GM12878 (cell line): ENCODE results near the gene PRCD. TPM values are rescaled to one million over a fixed set of nuclear protein-coding genes. Genes with fewer than 3 reads are reported as not detected.

Experiments
- ATAC-seq: fragments of 200-7000 bp; cut with Tn5 transposase; 3 replicates; pipeline ENCODE4 v1.9.1; 2020; ENCODE audit warnings: mild to moderate bottlenecking, moderate library complexity
- BruUV-seq: library from RNA; stranded (reverse); fragments of 400-500 nt; replicated peaks from 2 replicates; lab custom pipeline; 2021; lab: Mats Ljungman, UMichigan
- CTCF ChIA-PET: fragments of 300-600 bp; sonication (Branson Sonifier 250); formaldehyde crosslinking; extraction: SDS; loops from one replicate; lab custom pipeline; 2021; ENCODE audit warnings: inconsistent platforms; lab: Yijun Ruan, JAX
- POLR2A ChIA-PET: fragments of 350-600 bp; formaldehyde crosslinking; extraction: SDS; loops from one replicate; lab custom pipeline; 2021; ENCODE audit warnings: inconsistent platforms; lab: Charles Lee
- RAD21 ChIA-PET: fragments of 300-600 bp; sonication (Branson Sonifier 250); formaldehyde crosslinking; loops from one replicate; lab custom pipeline; 2023; ENCODE audit warnings: antibody characterized with exemption; ENCODE audit not compliant: unreplicated experiment; lab: Charles Lee
- SMC1A ChIA-PET: fragments of 300-600 bp; sonication (Branson Sonifier 250); formaldehyde crosslinking; loops from one replicate; lab custom pipeline; 2023; ENCODE audit not compliant: unreplicated experiment, uncharacterized antibody; lab: Charles Lee
- DNase-seq: peaks from one replicate; pipeline ENCODE4 v3.0.0-alpha.2; 2011; ENCODE audit warnings: low read depth, low spot score
- FAIRE-seq: peaks from 3 replicates; lab custom pipeline; 2011; peaks lifted over from hg19 to GRCh38; lab: Jason Lieb, UNC
- H2AFZ ChIP-seq: 2 replicates; pipeline ENCODE4 v1.6.0; 2011; ENCODE audit warnings: low read depth, low read length, control low read depth; ENCODE audit not compliant: control insufficient read depth
- H3K27ac ChIP-seq: 2 replicates; pipeline ENCODE4 v1.5.1; 2011; ENCODE audit warnings: control low read depth; ENCODE audit not compliant: control insufficient read depth, insufficient read depth
- H3K27me3 ChIP-seq, 2 experiments: replicated peaks in 1 of 2; 2 replicates each; pipeline versions ENCODE4 v1.6.0 to v1.6.1; 2011; ENCODE audit warnings: low read length in 1 of 2; ENCODE audit not compliant: control insufficient read depth in 2 of 2, insufficient read depth in 2 of 2
- H3K36me3 ChIP-seq, 2 experiments: 2 replicates each; pipeline ENCODE4 v1.5.1; 2011; ENCODE audit warnings: low read length in 1 of 2; ENCODE audit not compliant: control insufficient read depth in 2 of 2, insufficient read depth in 2 of 2
- H3K4me1 ChIP-seq: 2 replicates; pipeline ENCODE4 v1.6.1; 2011; ENCODE audit warnings: mild to moderate bottlenecking, low read length, moderate library complexity, mixed read lengths; ENCODE audit not compliant: control insufficient read depth, insufficient read depth
- H3K4me2 ChIP-seq: 2 replicates; pipeline ENCODE4 v1.6.0; 2011; ENCODE audit warnings: control low read depth; ENCODE audit not compliant: control insufficient read depth, insufficient read depth
- H3K4me3 ChIP-seq: fragments of 200-600 bp; sonication (generic); 2 replicates; pipeline ENCODE4 v1.5.1; 2016
- H3K79me2 ChIP-seq: 2 replicates; pipeline ENCODE4 v1.6.0; 2011; ENCODE audit warnings: low read length; ENCODE audit not compliant: control insufficient read depth, insufficient read depth
- H3K9ac ChIP-seq: 2 replicates; pipeline ENCODE4 v1.8.0; 2011; ENCODE audit warnings: low read length, control low read depth, mixed read lengths; ENCODE audit not compliant: control insufficient read depth, insufficient read depth
- H3K9me3 ChIP-seq: replicated peaks from 3 replicates; pipeline ENCODE4 v1.5.1; 2011; ENCODE audit warnings: mild to moderate bottlenecking, low read length; ENCODE audit not compliant: control insufficient read depth, insufficient read depth
- H4K20me1 ChIP-seq: 2 replicates; pipeline ENCODE4 v1.6.0; 2011; ENCODE audit not compliant: control insufficient read depth, insufficient read depth
- NBN ChIP-seq: fragments of 450-650 bp; IDR thresholded peaks from 2 replicates; pipeline ENCODE4 v1.6.1; 2016
- NFIC ChIP-seq: IDR thresholded peaks from 2 replicates; pipeline ENCODE4 v1.6.1; 2012; ENCODE audit warnings: low read depth, mild to moderate bottlenecking, inconsistent platforms, low read length, moderate library complexity
- POLR2AphosphoS2 ChIP-seq: IDR thresholded peaks from 2 replicates; pipeline ENCODE4 v1.6.1; 2011; ENCODE audit warnings: low read depth, mild to moderate bottlenecking, low read length, improper control_type of control experiment, moderate library complexity
- RUNX3 ChIP-seq: IDR thresholded peaks from 2 replicates; pipeline ENCODE4 v1.6.1; 2012; ENCODE audit warnings: low read length, inconsistent platforms
- SREBF2 ChIP-seq: IDR thresholded peaks from 2 replicates; pipeline ENCODE4 v1.6.1; 2012; ENCODE audit warnings: mild to moderate bottlenecking, low read length
- SRF ChIP-seq, 2 experiments: IDR thresholded peaks; 2 replicates each; pipeline ENCODE4 v1.6.1; 2011; ENCODE audit warnings: low read depth in 2 of 2, low read length in 2 of 2, mild to moderate bottlenecking in 1 of 2, moderate library complexity in 1 of 2
- WGBS: methylation state at CpG from one replicate; pipeline ENCODE4 v1.1.6; 2016; ENCODE audit warnings: low lambda C conversion rate; ENCODE audit not compliant: insufficient replicate concordance, insufficient coverage; ENCODE audit errors: missing lambda C conversion rate; 5-methylcytosine and 5-hydroxymethylcytosine counted together
- in situ Hi-C: fragments of 300-500 bp; cut with MboI; formaldehyde crosslinking; loops from 9 replicates; pipeline ENCODE4 v1.14.3; 2018; ENCODE audit warnings: mixed read lengths
- intact Hi-C: fragments of 100-400 bp; cut with micrococcal nuclease; formaldehyde crosslinking; loops from one replicate; pipeline ENCODE4 v1.14.2; 2022; ENCODE audit not compliant: unreplicated experiment
- polyA plus RNA-seq, 11 experiments: library from polyadenylated mRNA; depleted of rRNA in 4 of 11; unstranded in 6 of 11; stranded (reverse) in 5 of 11; fragments of >200 nt; fragmentation: Nextera tagmentation in 4 of 11; fragmentation: Illumina TruSeq in 1 of 11; extraction: Ambion mirVana in 4 of 11; extraction: Trizol in 1 of 11; gene quantifications; 1 replicate in 1 of 11; 2 replicates in 10 of 11; pipeline versions ENCODE4 v1.2.1 to v1.2.3, GENCODE V29; 2011 to 2016; ENCODE audit warnings: inconsistent platforms in 2 of 11, missing spikeins in 2 of 11, low read depth in 1 of 11
- total RNA-seq, 4 experiments: library from RNA; depleted of rRNA in 3 of 4; stranded (reverse); fragments of >200 nt in 3 of 4; fragmentation: Illumina TruSeq in 1 of 4; extraction: Trizol in 1 of 4; gene quantifications; 2 replicates each; pipeline versions ENCODE4 v1.2.1 to v1.2.3, GENCODE V29; 2013 to 2021
- TF ChIP-seq, protein P1 (sequence below): IDR thresholded peaks from 2 replicates; pipeline ENCODE4 v1.6.1; 2011; ENCODE audit warnings: borderline replicate concordance, low read depth, mild to moderate bottlenecking, moderate library complexity, mixed read lengths, low read length; ENCODE audit not compliant: insufficient read depth; ENCODE audit errors: extremely low read length
- TF ChIP-seq, protein P2 (sequence below): fragments of 450-650 bp; IDR thresholded peaks from 2 replicates; pipeline ENCODE4 v1.6.1; 2017; ENCODE audit warnings: mild to moderate bottlenecking
- TF ChIP-seq, protein P3 (sequence below): fragments of 450-650 bp; IDR thresholded peaks from 2 replicates; pipeline ENCODE4 v1.6.1; 2016; ENCODE audit warnings: mild to moderate bottlenecking

Gene PRCD
- total and polyA plus RNA-seq, 10 of the 15 experiments (the other 5 are each of a cell fraction or from before 2014, with no cell fraction given), result 0.18 to 0.95 (median 0.34) TPM; not detected in 4

DNA sequence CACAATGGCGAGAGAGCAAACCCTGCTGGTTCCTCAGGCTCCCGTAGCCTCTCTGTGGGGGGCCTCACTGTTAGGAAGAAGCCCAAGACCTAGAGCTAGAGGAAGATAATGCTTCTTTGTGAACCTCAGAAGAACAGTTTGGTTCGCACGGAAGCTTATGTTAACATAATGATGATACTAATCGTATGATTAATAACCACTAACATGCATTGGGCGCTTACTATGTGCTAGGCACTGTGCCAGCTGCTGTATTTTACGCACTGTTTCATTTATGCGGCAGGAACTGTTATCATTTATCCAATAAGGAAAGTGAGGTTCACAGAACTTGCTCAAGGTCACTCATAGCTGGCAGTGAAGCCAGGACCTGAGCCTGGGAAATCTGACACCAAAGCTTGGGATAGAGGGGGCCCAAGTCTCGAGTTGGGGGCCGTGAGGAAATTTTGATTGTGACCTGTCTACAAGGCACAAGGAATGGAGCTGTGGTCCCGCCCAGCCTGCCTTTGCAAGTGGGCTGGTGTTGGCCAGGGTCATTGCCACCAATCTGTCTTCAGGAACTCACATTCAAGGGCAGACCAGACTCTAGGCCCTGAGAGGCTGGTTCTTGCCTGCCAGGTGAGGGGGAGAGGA lies 6.8 kb downstream of the PRCD start:
- ChIA-PET POLR2A (no interaction called here), RAD21 (interaction anchor here (1.8 to 2.5 kb wide), 2 partner anchors 18 to 23 kb away, joined by 5 to 9 read pairs; no protein-coding TSS in a partner anchor)
- Histone ChIP-seq H2AFZ (no peak overlapping the region), H3K27ac (no peak overlapping the region), H3K36me3 (no peaks in the 10 kb centered on the region; a peak in 1 of 4 replicates), H3K9me3 (no peaks in the 10 kb centered on the region)
- in situ Hi-C loops, result no loop called here
- TF ChIP-seq NBN, result no peak
- TF ChIP-seq, all 136 proteins: peak for 0
- Histone ChIP-seq H3K9ac (no peak overlapping the region), H3K79me2 (no peaks in the 10 kb centered on the region), H3K4me3 (no peak overlapping the region), H3K4me1 (no peaks in the 10 kb centered on the region; the same call in 1 of the 2 replicates), H3K27me3 (peaks cover 0 to 3% of the 10 kb centered on the region in 2 experiments; a peak in 3 of 4 replicates), H4K20me1 (no peaks in the 10 kb centered on the region), H3K4me2 (no peak overlapping the region)
- no peak for ATAC-seq
- WGBS, result 58% methylated on average over 11 of the region's 11 CpGs
- no peak for DNase-seq
- no peak for FAIRE-seq
- CTCF ChIA-PET, result interaction anchor here (0.5 to 4.7 kb wide), 16 partner anchors 11 to 383 kb away, joined by 3 to 36 read pairs (median 4); partner anchors contain the start of gene AANAT
- no TSS peak for BruUV-seq
- SMC1A ChIA-PET, result interaction anchor here (1.1 to 3.7 kb wide), 7 partner anchors 12 to 77 kb away, joined by 3 to 18 read pairs (median 8); no protein-coding TSS in a partner anchor
- intact Hi-C loops, result loop anchor here (1.0 to 2.0 kb wide), 2 partner anchors 23 to 82 kb away; no protein-coding TSS in a partner anchor

DNA sequence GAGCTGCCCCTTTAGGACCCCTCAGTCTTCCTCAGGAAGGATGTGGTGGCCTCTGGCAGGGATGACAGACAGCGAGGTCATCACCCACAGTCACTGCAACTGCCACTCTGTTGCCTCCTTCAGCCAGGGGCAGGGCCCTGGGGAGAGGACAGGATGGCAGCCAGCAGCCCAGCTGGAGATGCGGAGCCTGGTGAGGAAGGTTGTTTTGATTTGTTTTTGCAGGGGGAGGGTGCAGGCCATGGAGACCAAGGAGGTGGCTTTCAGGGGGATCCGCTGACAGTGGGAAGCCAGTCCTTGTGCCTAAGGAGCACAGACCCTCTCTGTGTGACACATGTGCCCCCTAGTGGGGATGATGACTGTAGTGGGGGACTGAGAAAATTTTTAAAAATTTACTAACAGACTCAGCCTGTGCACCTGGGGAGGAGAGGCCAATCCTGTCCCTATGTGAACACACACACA lies 7.4 kb downstream of the PRCD start:
- POLR2A ChIA-PET, result no interaction called here
- H3K27ac ChIP-seq, result no peak overlapping the region
- FAIRE-seq (no peak), ATAC-seq (peak; percentile 93), DNase-seq (no peak)
- no peak overlapping the region for H3K9ac ChIP-seq
- no peaks in the 10 kb centered on the region; the same call in 1 of the 2 replicates for H3K4me1 ChIP-seq
- RAD21 ChIA-PET, result interaction anchor here (1.8 to 2.5 kb wide), 2 partner anchors 19 to 24 kb away, joined by 5 to 9 read pairs; no protein-coding TSS in a partner anchor
- intact Hi-C loops (loop anchor here (1.0 to 2.0 kb wide), 2 partner anchors 24 to 82 kb away; no protein-coding TSS in a partner anchor), in situ Hi-C loops (no loop called here)
- H3K4me2 ChIP-seq, result no peak overlapping the region
- no peaks in the 10 kb centered on the region for H3K9me3 ChIP-seq
- BruUV-seq, result no TSS peak
- SMC1A ChIA-PET, result interaction anchor here (1.1 to 3.7 kb wide), 6 partner anchors 11 to 45 kb away, joined by 3 to 18 read pairs (median 7); no protein-coding TSS in a partner anchor
- CTCF ChIA-PET, result interaction anchor here (0.5 to 4.7 kb wide), 14 partner anchors 11 to 382 kb away, joined by 3 to 36 read pairs (median 4); partner anchors contain the start of gene AANAT
- no peak overlapping the region for H2AFZ ChIP-seq
- no peak overlapping the region for H3K4me3 ChIP-seq
- peaks cover 0 to 3% of the 10 kb centered on the region in 2 experiments; a peak in 3 of 4 replicates for H3K27me3 ChIP-seq
- 76% methylated on average over 3 of the region's 3 CpGs for WGBS
- H3K79me2 ChIP-seq, result no peaks in the 10 kb centered on the region
- H3K36me3 ChIP-seq, result no peaks in the 10 kb centered on the region; a peak in 1 of 4 replicates
- H4K20me1 ChIP-seq, result no peaks in the 10 kb centered on the region
- TF ChIP-seq RUNX3 (no peak), POLR2AphosphoS2 (no peak), SREBF2 (no peak), SRF (IDR thresholded peaks at IDR 0.05; ENCODE audit: low read depth in 2 of 2, low read length in 2 of 2) (no peak), NFIC (no peak)
- TF ChIP-seq, protein P1, sequence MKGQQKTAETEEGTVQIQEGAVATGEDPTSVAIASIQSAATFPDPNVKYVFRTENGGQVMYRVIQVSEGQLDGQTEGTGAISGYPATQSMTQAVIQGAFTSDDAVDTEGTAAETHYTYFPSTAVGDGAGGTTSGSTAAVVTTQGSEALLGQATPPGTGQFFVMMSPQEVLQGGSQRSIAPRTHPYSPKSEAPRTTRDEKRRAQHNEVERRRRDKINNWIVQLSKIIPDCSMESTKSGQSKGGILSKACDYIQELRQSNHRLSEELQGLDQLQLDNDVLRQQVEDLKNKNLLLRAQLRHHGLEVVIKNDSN, result no peak
- TF ChIP-seq, protein P2, sequence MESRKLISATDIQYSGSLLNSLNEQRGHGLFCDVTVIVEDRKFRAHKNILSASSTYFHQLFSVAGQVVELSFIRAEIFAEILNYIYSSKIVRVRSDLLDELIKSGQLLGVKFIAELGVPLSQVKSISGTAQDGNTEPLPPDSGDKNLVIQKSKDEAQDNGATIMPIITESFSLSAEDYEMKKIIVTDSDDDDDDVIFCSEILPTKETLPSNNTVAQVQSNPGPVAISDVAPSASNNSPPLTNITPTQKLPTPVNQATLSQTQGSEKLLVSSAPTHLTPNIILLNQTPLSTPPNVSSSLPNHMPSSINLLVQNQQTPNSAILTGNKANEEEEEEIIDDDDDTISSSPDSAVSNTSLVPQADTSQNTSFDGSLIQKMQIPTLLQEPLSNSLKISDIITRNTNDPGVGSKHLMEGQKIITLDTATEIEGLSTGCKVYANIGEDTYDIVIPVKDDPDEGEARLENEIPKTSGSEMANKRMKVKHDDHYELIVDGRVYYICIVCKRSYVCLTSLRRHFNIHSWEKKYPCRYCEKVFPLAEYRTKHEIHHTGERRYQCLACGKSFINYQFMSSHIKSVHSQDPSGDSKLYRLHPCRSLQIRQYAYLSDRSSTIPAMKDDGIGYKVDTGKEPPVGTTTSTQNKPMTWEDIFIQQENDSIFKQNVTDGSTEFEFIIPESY, result no peak
- TF ChIP-seq, protein P3, sequence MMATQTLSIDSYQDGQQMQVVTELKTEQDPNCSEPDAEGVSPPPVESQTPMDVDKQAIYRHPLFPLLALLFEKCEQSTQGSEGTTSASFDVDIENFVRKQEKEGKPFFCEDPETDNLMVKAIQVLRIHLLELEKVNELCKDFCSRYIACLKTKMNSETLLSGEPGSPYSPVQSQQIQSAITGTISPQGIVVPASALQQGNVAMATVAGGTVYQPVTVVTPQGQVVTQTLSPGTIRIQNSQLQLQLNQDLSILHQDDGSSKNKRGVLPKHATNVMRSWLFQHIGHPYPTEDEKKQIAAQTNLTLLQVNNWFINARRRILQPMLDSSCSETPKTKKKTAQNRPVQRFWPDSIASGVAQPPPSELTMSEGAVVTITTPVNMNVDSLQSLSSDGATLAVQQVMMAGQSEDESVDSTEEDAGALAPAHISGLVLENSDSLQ, result peak; percentile 27; the same call in 1 of the 2 replicates
